ENCODE results near the gene SUOX.
"Not testable (repeated sequence)": the region's sequence is repeated elsewhere in the genome, so short reads cannot be mapped to it uniquely, and the experiment has no call there.

Gene SUOX

GRCh38 chr12:55984861-55985260, 12.2 kb upstream of the SUOX start:
- DNase-seq, result no peak

GRCh38 chr12:55985341-55985740, 11.7 kb upstream of the SUOX start:
- DNase-seq, result no peak

DNA sequence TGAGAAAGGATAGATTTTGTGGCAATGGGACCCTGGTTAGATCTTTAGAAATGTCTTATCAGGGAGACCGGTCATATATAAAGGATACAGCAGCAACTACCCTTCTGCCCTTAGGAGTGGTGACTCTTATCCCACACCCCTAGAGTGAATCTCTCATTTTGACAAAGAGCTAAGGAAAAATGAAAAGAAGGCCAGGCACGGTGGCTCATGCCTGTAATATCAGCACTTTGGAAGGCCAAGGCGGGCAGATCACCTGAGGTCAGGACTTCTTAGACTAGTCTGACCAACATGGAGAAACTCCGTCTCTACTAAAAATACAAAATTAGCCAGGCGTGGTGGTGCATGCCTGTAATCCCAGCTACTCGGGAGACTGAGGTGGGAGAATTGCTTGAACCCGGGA, 11.1 kb upstream of the SUOX start:
- not testable (repeated sequence) for DNase-seq

GRCh38 chr12:55991110-55991509, 6.0 kb upstream of the SUOX start:
- no peak for DNase-seq

GRCh38 chr12:55993230-55993853, 3.7 kb upstream of the SUOX start:
- no peak for DNase-seq

DNA sequence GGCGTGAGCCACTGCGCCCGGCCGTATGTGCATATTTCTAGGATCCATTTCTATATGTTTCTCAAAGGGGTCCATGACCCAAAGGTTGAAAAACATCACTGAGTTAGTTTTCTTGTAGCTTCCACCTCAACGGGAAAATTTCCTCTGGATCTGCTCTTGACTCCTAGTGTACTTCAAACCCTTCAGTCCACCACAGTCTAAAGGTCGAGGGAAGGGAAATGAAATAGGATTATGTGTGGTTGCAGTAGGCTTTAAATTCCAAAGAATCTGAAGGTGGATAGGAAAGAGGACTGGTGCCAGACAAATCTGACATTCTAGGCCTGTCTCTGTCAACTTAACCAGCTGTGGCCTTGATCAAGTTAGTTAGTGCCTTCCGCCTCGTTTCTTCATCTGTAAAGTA, 1.7 kb upstream of the SUOX start:
- no peak for DNase-seq

DNA sequence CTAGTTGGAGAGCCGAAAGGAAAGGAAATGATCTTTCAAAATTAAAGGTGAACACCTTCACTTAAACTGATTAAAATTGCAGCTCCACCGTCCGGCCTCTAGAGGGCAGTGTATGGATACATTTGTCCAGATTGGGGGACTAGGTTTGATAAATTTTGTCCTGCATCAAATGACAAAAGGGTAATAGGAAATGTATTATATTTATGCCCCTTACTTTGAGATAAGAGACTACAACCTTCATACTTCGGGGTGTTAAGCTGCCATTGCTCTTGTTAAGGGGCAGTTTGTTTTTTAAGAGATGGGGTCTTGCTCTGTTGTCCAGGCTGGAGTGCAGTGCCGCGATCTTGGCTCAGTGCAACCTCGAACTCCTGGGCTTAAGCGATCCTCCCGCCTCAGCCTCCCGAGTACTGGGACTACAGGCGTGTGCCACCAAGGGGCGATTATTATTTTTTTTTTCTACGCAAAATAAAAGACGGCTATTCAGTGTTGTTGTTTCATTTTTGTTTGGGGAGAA, 818 bp upstream of the SUOX start:
- DNase-seq, result peak; percentile 36 to 85 (median 84)

GRCh38 chr12:55997535-55997859, 421 bp downstream of the SUOX start:
- DNase-seq, result no peak

DNA sequence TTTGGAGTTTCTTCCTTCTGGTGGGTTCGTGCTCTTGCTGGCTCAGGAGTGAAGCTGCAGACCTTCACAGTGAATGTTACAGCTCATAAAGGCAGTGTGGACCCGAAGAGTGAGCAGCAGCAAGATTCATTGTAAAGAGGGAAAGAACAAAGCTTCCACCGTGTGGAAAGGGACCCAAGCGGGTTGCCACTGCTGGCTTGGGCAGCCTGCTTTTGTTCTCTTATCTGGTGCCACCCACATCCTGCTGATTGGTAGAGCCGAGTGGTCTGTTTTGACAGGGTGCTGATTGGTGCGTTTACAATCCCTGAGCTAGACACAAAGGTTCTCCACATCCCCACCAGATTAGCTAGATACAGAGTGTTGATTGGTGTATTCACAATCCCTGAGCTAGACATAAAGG, 2.4 kb downstream of the SUOX start:
- DNase-seq, result not testable (repeated sequence)

- DNase-seq, result not testable (repeated sequence)
These were observed 3.0 kb downstream of the SUOX start for GRCh38 chr12:55999999-56000540.

DNA sequence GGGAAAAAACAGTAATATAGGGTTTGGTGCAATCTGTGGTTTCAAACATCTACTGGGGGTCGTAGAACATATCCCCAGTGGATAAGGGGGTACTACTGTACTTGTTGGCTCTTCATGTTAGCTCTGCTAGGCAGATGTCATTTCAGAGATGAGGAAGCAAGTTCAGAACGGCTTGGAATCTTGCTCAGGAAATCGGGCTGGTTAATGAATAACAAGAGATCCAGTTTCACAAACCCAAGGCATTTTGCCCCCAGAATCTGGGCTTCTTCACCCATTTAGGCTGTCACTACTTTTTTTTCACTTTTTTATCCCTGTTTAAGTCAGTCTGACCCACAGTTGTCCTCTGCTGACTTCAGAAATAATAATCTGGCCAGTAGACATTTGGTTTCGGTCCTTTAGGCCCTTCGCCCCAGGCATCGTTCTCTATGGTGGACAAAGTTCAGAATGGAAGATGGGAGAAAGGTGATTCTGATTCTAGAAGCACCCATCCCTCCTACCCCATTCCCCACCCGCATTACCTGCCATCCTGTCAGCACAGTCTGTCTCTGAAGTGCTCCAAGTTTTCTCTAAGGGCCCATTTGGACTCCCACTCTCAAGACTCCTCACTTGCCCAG, 4.5 kb downstream of the SUOX start:
- DNase-seq, result no peak

GRCh38 chr12:56003376-56003775, 6.3 kb downstream of the SUOX start:
- DNase-seq, result not testable (repeated sequence)

DNA sequence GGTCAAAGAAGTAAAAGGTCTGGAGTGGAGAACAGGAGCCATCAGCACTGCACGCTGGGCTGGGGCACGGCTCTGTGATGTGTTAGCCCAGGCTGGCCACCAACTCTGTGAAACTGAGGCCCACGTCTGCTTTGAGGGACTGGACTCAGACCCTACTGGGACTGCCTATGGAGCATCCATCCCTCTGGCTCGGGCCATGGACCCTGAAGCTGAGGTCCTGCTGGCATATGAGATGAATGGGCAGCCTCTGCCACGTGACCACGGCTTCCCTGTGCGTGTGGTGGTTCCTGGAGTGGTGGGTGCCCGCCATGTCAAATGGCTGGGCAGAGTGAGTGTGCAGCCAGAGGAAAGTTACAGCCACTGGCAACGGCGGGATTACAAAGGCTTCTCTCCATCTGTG, 7.1 kb downstream of the SUOX start:
- DNase-seq, result no peak

DNA sequence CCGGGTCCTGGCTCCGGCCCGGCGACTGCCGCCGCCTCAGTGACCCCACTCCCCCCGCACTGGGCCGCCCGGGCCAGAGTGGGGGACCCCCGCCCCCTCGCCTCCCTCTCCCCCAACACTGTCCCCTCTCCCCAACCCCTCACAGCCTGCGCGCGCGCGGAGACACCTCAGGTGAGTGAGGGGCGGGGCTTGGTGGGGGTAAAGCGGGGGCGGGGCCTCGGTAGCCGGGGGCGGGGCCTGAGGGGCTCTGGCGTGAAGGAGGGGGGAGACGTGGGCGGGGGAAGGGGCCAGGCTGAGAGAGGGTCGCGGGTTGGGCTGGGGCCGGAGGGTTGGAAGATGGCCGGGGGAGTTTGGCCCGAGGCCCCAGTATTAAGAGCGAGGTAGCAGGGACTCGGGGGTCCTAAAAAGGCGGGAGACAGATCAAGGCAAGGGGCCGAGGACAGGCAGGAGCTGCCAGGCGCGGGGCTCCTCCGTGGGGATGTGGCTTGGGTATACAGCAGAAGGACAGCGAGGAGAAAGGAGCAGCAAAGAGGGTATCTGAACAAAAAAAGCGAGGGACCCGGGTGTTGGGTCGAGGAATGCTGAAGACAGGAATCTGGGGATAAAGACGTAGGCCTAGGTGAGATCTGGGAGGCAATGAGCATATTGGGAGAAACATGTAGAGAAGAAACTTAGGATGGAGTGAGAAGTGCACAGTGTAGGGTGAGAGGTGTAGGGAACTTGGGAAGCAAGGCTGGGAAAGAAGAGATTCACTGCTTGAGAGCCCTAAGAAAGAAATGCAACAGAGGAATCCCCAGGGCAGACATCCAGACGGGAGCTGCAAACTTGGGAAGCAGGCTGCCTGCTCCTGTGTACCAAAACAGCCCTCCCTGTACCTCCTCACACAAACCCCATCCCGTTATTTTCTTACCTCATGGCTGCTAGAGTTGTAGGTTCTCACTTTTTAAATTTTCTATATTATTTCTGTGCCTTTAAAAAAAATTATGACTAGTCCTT, 10.8 kb downstream of the SUOX start:
- peak; percentile 80 to 93 (median 93) for DNase-seq

DNA sequence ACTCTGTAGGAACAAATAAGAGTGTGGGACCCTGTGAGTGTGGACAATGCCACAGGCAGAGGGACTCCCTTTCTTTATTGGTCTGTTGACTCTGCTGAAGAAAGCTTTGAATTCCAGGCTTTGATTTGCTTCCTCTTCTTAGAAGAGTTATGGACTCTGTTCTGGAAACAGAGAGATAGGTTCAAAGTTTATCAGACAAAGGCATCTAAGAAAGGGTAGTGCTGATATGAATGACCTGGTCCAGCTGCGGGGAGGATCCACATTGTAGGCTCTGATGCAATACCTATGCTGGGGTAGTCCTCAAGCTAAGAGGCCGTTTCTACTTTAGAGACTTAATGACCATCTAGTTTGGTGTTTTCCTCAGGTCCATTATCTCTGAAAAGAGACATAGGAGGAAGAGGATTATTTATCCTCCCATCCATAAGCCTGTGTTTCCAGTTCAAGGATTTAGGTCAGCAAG, 13.1 kb downstream of the SUOX start:
- no peak for DNase-seq

DNA sequence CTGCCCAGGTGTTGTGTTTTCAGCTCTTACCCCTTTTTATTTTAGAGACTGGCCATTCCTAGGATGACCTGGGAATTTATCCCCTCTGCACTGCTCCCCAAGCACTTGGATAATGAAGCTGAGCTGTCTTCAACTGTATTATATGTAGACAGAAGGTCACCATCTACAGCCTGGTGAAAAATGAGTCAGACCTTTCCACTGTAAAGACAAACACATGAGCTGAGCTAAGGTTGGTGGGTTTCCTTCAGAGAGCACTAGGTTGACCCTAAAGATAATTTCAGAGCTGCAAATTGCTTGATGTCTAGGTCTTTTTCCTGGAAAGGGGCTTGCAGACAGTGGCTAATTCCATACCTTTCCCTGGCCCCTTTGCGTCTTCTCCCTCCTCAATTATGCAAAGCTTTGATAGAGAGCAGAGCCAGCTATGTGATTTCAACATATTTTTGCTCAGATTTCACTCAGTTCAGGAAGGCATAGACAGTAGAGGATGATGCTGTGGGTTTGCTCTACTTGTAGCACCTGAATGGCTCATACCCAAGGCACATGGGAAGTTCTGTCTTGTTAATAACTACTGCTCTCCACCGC, 14.5 kb downstream of the SUOX start:
- DNase-seq, result no peak

- no peak for DNase-seq
These were observed 16.4 kb downstream of the SUOX start for GRCh38 chr12:56013482-56013881.

DNA sequence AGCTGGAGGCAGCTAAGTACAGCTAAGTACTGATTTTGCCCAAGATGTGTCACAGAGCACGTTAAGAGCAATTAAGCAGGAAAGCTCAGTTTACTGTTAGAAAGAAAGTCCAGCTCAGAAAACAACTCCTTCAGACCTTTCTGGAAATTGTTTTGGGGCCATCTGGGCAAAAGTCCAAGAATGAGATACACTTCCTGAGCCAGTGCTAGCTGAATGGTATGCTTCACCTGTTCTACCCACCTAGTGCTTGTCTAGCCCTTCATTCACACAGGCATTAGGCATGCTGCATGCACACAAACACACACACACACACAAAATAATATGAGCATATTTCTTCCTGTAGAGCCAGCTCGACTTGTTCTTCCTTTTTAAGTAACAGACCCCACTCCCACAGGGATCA, 17.1 kb downstream of the SUOX start:
- no peak for DNase-seq

DNA sequence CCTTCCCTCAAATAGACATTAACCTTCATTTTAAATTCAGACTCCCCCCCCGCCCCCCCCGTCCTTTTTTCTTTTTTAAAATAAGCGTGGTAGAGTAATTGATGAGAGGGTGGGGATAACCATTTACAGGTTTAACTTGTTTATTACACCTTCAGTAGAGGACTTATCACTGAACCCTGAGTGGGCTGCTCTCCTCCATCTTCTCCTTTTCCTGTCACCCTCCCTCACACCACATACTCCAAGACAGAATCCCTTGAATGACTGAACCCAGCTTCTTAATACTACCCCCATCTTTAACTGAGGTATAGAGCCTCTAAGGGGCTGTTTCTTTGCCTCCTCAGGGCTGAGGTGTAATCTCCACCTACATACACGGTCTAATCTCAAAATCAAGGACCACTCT, 20.1 kb downstream of the SUOX start:
- no peak for DNase-seq

DNA sequence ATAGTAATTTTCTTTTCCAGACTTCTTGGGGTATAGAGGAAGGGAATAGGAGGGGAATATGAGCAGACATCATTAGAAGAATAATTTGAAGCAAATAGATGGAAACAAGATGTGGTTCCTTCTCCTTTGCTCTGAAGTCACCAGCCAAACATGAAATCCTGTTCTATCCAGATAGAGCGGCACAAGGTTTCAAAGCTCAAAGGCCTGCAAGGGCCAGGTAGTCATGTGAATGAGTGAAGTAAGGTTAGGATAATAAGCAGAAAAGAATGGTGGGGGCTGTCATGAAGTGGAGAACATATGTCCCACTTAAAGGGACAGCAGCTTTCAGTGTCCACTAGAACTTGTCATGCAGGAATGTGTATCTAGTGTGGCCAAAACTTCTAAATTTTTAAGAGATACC, 21.3 kb downstream of the SUOX start:
- no peak for DNase-seq

DNA sequence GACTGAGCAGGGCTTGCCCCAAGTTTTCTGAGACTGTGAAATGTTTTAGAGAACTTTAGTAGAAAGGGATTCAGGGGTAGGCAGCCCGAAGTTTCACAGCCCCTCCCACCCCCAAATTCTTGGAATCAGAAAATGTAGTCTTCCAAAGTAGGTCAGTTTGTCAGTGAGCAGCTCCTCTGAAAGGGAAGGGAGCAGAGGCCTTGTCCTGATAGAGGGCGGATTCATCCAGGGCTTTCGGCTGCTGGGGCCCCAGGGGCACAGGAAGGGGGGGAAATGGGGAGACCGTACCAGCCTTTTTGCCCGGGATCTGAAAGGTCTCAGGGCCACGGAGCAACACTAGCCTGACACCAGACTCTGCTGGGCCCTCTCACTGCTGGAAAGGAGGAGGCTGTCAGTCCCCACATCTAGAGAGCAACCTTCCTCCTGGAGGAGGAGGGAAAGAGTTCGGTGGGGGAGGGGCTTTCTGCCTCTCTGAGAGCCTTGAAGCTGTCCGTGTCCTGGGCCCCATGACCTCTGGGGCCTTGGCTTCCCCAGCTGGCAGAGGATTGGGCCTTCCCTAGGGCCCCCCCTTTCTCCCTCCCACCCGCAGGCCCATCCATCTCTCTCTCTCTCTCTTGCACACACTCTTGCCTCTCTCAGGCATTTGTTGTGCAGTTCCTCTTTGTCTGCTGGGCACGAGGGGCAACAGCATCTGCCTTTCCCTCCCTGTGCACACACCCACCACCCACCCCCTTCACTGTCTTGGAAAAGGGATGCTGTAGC, 23.5 kb downstream of the SUOX start, which contains the start of gene IKZF4:
Gene IKZF4, plus strand, starts transcription at position 621 of the 762 bp plus-strand sequence. CDS start 451 bp downstream, outside the sequence.
- DNase-seq, result peak in 2 of 3 experiments; percentile 69 to 82
